ENCODE results near the gene CES2. TPM values are rescaled to one million over a fixed set of nuclear protein-coding genes. Genes with fewer than 3 reads are reported as not detected.

Gene CES2
- total and polyA plus RNA-seq, 7 donors = 21.8 to 163 (median 25.5) TPM

- 41 to 70% methylated on average over 7 of the region's 7 CpGs for WGBS, 2 donors
- Histone ChIP-seq H3K27ac (no peak overlapping the region), H3K36me3 (no peaks in the 10 kb centered on the region), H3K9me3 (no peaks in the 10 kb centered on the region), H3K4me1 (no peaks in the 10 kb centered on the region), H3K27me3 (no peaks in the 10 kb centered on the region), H3K4me3 (no peak overlapping the region)
- DNase-seq = no peak
- TF ChIP-seq CTCF (IDR thresholded peaks at IDR 0.05) = no peak
- no peak for TF ChIP-seq POLR2AphosphoS5 (IDR thresholded peaks at IDR 0.05)
- no peak for TF ChIP-seq EP300 (IDR thresholded peaks at IDR 0.05)
- TF ChIP-seq POLR2A (IDR thresholded peaks at IDR 0.05) = no peak
- intact Hi-C loops (cut with DNase I) = no loop called here
Observed at GRCh38 chr16:66958857-66959703, 23.8 kb downstream of the CES2 start.

GRCh38 chr16:66959704-66960161 lies 24.4 kb downstream of the CES2 start:
- H3K9me3 ChIP-seq = no peaks in the 10 kb centered on the region
- no peaks in the 10 kb centered on the region for H3K4me1 ChIP-seq
- intact Hi-C loops (cut with DNase I) = no loop called here
- H3K27ac ChIP-seq = no peak overlapping the region
- WGBS, 2 donors = 43 to 64% methylated on average over 5 of the region's 5 CpGs
- H3K36me3 ChIP-seq = no peaks in the 10 kb centered on the region
- no peaks in the 10 kb centered on the region for H3K27me3 ChIP-seq
- DNase-seq = no peak
- TF ChIP-seq CTCF (IDR thresholded peaks at IDR 0.05) = no peak
- no peak for TF ChIP-seq POLR2A (IDR thresholded peaks at IDR 0.05)
- no peak for TF ChIP-seq EP300 (IDR thresholded peaks at IDR 0.05)
- TF ChIP-seq POLR2AphosphoS5 (IDR thresholded peaks at IDR 0.05) = no peak
- no peak overlapping the region for H3K4me3 ChIP-seq

GRCh38 chr16:66960270-66960669 lies 25.0 kb downstream of the CES2 start:
- intact Hi-C loops (cut with DNase I) = no loop called here
- TF ChIP-seq POLR2AphosphoS5 (IDR thresholded peaks at IDR 0.05) (no peak), POLR2A (IDR thresholded peaks at IDR 0.05) (no peak), CTCF (IDR thresholded peaks at IDR 0.05) (no peak), EP300 (IDR thresholded peaks at IDR 0.05) (no peak)
- no peak for DNase-seq
- Histone ChIP-seq H3K9me3 (no peaks in the 10 kb centered on the region), H3K36me3 (no peaks in the 10 kb centered on the region), H3K4me3 (no peak overlapping the region), H3K27ac (no peak overlapping the region), H3K27me3 (no peaks in the 10 kb centered on the region), H3K4me1 (no peaks in the 10 kb centered on the region)
- 90 to 91% methylated on average over 1 of the region's 1 CpG for WGBS, 2 donors

GRCh38 chr16:66961065-66961744 lies 25.9 kb downstream of the CES2 start, which contains the start of gene CES3:
CES3 (plus strand) TSS chr16:66961266; CDS start chr16:66961308, 42 bp downstream.
- Histone ChIP-seq H3K27me3 (no peaks in the 10 kb centered on the region), H3K27ac (no peak within 1 kb of the TSS), H3K4me1 (no peaks in the 10 kb centered on the region), H3K9me3 (no peaks in the 10 kb centered on the region), H3K36me3 (no peaks in the 10 kb centered on the region), H3K4me3 (no peak within 1 kb of the TSS)
- WGBS, 2 donors = 14 to 62% methylated on average over 16 of the region's 16 CpGs
- TF ChIP-seq EP300 (IDR thresholded peaks at IDR 0.05) = no peak
- peak in 2 of 4 experiments; percentile 44 to 45 for TF ChIP-seq CTCF (IDR thresholded peaks at IDR 0.05)
- intact Hi-C loops (cut with DNase I) = no loop called here
- DNase-seq = no peak

Measured in sigmoid colon (tissue), 7 donors.